Fibroblast of peridontal ligament (primary cell): ENCODE measurements around the gene CFAP77.

Experiments
- DNase-seq: peaks from one replicate; pipeline ENCODE4 v3.0.0-alpha.2; 2010; ENCODE audit errors: extremely low read depth

Gene CFAP77

DNA sequence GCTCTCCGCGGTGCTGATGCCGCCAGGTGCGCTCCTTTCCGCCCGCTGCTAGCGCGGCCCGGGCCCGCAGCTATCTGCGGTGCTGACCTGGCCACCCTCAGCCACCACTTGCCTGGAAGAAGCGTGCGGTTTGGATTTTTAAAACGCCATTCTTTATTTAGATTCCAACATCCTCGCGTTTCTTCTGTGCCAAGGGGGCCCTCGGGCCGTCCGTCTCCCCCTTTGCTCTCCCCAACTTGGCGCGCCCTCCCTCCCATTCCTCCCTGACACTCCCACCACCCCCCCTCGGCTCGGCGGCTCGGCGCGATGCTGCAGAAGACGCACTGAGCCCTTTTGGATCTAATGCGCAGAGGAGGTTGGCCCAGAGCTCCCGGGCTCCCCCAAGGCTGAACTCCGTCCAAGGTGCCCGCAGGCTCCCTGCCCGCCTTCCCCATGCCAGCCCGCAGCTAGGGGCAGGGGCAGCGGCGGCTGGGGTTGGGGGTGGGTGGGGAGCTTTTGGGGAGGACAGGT is 172.3 kb downstream of the CFAP77 start, which contains the start of gene BARHL1:
BARHL1 (plus strand) TSS at position 331 of the 510 bp plus-strand sequence. CDS start 192 bp downstream, outside the sequence.
- no peak for DNase-seq

DNA sequence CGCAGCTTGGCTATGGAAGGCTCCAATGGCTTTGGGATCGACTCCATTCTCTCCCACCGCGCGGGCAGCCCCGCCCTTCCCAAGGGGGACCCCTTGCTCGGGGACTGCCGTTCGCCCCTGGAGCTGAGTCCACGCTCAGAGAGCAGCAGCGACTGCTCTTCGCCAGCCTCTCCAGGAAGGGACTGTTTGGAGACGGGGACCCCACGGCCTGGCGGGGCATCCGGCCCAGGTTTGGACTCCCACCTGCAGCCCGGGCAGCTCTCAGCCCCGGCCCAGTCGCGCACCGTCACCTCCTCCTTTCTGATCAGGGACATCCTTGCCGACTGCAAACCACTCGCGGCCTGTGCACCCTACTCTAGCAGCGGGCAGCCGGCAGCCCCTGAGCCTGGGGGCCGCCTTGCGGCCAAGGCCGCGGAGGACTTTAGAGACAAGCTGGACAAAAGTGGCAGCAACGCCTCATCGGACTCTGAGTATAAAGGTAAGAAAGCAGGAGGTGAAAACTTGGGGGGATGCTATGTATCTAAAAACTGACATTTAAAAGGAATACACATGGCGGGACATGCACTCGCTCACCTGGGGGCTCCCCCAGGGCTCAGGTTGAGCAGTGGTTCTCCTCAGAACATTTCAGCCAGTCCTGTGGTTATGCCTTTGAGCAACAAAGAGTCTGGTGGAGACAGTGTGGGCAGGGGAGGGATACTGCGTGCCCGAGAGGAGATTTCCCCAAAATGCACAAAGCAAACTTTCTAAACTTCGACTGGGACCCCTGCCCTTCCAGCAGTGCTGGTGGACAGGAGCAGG is 173.0 kb downstream of the CFAP77 start:
- no peak for DNase-seq

- DNase-seq, result no peak
Observed at GRCh38 chr9:132583584-132584304, 173.7 kb downstream of the CFAP77 start.

GRCh38 chr9:132584601-132585560 is 174.9 kb downstream of the CFAP77 start:
- no peak for DNase-seq

DNA sequence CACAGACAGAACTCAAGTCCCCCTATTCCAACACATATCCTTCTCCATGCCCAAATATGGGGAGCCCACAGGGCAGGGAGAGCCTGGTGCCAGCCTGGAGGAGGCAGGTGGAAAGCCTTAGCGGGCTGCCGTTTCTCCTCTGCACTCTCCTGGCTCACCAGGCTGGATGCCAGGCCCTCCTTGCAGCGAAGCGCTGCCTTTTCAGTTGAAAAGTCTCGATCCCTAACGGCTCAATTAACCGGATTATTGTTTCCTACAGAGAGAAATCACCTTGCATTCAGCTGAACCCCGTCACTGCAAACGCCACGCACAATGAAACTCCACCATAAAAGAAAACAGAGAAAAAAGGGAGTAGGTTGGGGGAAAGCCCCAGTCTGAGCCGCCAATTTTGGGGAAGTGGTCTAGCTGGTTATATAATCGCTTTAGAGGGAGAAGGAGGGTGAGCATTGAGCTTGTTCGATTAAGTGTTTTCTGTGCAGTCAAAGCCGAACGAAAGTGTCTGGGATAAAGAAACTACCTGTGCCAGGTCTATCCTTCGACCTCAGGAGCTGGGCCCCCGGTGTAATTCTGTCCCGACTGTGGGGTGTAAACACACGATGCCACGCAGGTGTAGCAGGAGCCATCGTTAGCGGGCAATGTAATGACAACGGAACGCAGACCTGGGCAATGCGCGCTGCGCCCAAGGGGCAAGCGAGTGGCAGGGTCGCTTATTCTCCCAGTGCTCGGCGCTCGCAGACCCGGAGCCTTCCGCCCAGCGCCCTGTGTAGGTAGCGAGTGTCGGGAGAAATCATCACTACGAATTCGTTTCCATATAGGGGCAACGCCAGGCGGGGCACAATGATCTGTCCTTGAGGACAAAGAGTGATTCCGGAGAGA is 176.2 kb downstream of the CFAP77 start:
- no peak for DNase-seq

DNA sequence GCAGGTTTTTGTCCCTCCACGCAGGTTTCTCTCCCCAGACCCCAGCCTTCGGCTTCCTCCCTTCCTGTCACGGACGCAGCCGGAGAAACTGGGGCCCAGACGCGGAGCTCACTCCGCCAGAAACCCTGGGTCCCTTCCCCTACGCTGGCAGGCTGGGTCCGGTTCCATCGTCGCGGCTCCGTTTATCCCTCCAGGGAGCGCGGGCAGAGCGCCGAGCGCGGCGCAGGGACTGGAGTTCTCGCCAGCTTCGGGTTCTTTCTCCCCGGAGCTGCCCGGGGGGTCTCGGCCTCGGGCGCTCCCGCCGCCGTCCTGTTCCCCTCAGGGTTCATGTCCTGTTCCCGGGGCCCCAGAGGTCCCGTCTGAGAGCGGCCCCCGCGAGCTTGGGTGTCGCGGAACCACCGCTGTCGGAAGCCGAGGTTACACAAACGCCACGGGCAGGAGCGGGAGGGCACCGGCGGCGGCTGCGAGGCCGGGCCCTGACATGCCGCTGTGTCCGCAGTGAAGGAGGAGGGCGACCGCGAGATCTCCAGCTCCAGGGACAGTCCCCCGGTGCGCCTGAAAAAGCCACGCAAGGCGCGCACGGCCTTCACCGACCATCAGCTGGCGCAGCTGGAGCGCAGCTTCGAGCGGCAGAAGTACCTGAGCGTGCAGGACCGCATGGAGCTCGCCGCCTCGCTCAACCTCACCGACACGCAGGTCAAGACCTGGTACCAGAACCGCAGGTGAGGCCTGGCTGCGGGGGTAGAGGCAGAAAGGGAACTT is 177.0 kb downstream of the CFAP77 start:
- DNase-seq, result no peak

- DNase-seq, result no peak
Observed at GRCh38 chr9:132587592-132587955, 177.6 kb downstream of the CFAP77 start.

GRCh38 chr9:132588098-132588497 is 178.1 kb downstream of the CFAP77 start:
- DNase-seq, result no peak

DNA sequence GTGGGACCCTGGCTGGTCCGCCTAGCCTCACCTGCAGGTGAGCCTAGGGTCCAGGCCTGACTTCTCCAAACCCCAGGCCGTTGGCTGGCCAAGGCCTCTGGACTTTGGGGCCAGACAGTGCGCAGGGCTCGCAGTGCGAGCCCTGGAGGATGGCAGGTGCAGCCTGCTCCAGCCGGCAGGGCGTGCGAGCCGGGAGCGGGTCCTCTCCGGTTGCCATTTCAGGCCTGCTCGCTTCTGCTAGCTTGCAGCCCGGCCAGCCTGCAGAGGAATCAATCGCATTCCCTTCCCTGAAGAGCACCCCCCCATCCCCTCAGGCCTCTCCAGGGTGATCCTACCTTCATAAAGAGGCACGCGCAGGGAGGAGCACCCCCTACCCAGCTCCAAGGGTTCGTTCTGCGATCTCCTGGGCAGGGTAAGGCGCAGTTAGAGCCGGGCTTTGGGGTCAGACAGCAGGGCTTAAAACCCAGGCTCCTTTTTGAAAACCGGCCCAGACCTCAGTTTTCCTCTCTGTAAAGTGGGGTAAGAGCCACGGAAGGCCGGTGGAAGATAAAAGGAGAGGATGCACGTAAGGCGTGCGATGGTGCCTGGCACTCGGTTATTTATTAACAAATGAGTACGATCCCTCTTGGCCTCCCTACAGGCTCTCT is 178.6 kb downstream of the CFAP77 start:
- no peak for DNase-seq

DNA sequence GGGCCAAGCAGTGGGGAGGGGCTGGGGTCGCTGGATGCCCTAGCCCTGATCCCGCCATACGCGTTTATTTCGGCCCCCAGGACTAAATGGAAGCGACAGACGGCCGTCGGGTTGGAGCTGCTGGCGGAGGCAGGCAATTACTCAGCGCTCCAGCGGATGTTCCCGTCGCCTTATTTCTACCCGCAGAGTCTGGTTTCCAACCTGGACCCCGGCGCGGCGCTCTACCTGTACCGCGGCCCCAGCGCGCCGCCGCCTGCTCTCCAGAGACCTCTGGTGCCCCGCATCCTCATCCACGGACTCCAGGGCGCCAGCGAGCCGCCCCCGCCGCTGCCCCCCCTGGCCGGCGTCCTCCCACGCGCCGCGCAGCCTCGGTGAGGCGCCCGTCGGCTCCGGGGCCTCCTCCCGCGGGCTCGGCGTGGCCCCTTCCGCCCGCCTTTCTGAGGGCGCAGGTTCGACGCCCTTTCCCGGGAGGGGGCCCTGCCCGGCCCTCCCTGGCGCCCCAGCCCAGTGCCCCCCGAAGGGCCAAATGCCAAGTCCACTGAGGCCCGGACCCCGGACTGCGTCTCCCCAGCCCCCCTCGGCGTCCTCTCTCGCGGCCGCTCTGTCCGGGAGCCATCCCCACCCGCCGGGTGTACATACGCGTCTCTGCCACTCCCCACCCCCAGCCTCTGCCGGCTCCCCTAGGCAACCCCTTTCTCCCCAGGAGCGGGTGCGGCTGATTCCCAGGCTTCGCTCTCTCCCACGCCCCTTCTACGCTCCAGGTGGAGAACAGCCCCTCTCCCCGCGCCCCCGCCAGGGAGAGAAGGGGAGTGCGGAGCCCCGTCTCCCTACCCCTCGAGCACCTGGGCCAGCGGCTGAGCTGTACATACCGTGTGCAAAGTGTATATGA is 179.4 kb downstream of the CFAP77 start:
- DNase-seq, result no peak

GRCh38 chr9:132590037-132590317 is 180.0 kb downstream of the CFAP77 start:
- no peak for DNase-seq

GRCh38 chr9:132590318-132591182 is 180.5 kb downstream of the CFAP77 start:
- no peak for DNase-seq

GRCh38 chr9:132591244-132591643 is 181.2 kb downstream of the CFAP77 start:
- DNase-seq, result no peak

GRCh38 chr9:132591751-132592314 is 181.8 kb downstream of the CFAP77 start:
- no peak for DNase-seq

DNA sequence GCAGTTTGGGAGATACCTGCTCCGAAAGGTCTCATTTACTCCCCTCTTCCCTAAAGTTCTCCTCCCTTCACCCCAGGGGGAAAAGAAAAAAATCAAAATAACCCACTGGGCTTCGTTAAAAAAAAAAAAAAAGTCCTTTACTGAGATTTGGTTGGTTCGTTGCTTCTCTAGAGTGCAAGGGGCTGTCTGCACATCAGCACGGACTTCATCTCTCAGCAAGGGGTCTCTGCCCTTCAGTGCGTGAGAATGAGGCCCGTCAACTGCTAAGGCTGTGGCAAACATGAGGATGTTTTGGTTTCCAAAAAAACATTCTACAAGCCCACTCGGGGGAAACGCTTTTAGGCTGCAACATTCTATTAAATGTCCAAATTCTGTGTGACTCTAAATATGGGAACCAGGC is 182.4 kb downstream of the CFAP77 start:
- no peak for DNase-seq

GRCh38 chr9:132594412-132594811 is 184.4 kb downstream of the CFAP77 start:
- no peak for DNase-seq

GRCh38 chr9:132595319-132595718 is 185.3 kb downstream of the CFAP77 start:
- DNase-seq, result no peak
